GM06990 (cell line): ENCODE data around the gene TUBGCP5.
"Not testable (repeated sequence)": the region's sequence is repeated elsewhere in the genome, so short reads cannot be mapped to it uniquely, and the experiment has no call there.

Experiments
- DNase-seq: peaks from one replicate; pipeline ENCODE4 v3.0.0-alpha.2; 2011; ENCODE audit not compliant: insufficient read length; ENCODE audit errors: extremely low read depth
- H3K27me3 ChIP-seq: replicated peaks from 2 replicates; pipeline ENCODE4 v1.6.0; 2011; ENCODE audit warnings: low read length; ENCODE audit not compliant: control insufficient read depth, insufficient read depth
- H3K36me3 ChIP-seq: 2 replicates; pipeline ENCODE4 v1.5.1; 2011; ENCODE audit warnings: low read length; ENCODE audit not compliant: control insufficient read depth, insufficient read depth
- H3K4me3 ChIP-seq: replicated peaks from 2 replicates; pipeline ENCODE4 v1.5.1; 2011; ENCODE audit warnings: low read depth, mild to moderate bottlenecking, control low read depth, low read length
- CTCF ChIP-seq: IDR thresholded peaks from 2 replicates; pipeline ENCODE4 v1.5.1; 2011; ENCODE audit warnings: low read length, control low read depth, mild to moderate bottlenecking, inconsistent platforms; ENCODE audit not compliant: insufficient read depth, poor library complexity, severe bottlenecking

The TUBGCP5 gene

GRCh38 chr15:23043535-23043934 is 4.2 kb upstream of the TUBGCP5 start:
- DNase-seq, H3K4me3 ChIP-seq, H3K36me3 ChIP-seq, H3K27me3 ChIP-seq: not testable (repeated sequence)

DNA sequence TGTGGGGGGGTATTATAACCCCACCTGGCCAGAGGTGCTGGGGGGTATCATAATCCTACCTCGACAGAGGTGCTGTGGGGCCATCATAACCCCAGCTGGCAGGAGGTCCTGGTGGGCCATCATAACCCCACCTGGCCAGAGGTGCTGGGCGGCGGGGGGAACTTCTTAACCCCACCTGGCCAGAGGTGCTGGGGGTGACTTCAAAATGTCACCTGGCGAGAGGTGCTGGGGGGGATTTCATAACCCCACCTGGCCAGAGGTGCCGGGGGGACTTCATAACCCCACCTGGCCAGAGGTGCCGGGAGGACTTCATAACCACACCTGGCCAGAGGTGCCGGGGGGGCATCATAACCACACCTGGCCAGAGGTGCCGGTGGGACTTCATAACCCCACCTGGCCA is 2.4 kb upstream of the TUBGCP5 start:
- H3K4me3 ChIP-seq, H3K36me3 ChIP-seq, DNase-seq, H3K27me3 ChIP-seq: not testable (repeated sequence)

- H3K4me3 ChIP-seq: peak overlapping the region; percentile 88
- no peak for DNase-seq
- peaks cover 2% of the 10 kb centered on the region for H3K36me3 ChIP-seq
- TF ChIP-seq CTCF: no peak
- no peaks in the 10 kb centered on the region for H3K27me3 ChIP-seq
Observed at GRCh38 chr15:23039917-23040281, 530 bp upstream of the TUBGCP5 start.

DNA sequence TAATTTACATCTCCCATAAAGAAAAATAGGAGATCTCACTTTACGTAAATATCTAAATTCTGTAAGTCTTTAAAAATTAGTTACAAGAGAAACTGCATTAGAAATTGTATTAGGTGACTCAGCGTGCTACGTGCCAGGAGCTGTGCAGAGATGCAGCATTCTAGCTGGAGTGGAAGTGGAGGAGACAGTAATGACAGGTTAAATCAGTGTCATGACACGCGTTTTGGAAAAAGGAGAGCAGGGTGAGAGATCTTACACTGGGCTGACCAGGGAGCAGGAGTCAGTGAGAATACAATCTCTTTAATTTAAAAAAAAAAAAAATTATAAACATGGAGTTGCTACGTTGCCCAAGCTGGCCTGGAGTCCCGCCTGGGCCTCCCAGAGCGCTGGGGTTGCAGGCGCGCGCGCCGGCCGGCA is 635 bp downstream of the TUBGCP5 start:
- Histone ChIP-seq H3K27me3 (no peaks in the 10 kb centered on the region), H3K36me3 (peaks cover 6% of the 10 kb centered on the region), H3K4me3 (peak overlapping the region; percentile 88)
- no peak for DNase-seq
- TF ChIP-seq CTCF: no peak

GRCh38 chr15:23035964-23036566 is 3.3 kb downstream of the TUBGCP5 start:
- DNase-seq: peak; percentile 27
- Histone ChIP-seq H3K27me3 (no peaks in the 10 kb centered on the region), H3K36me3 (peaks cover 6% of the 10 kb centered on the region), H3K4me3 (no peak overlapping the region)
- peak; percentile 96 for TF ChIP-seq CTCF

DNA sequence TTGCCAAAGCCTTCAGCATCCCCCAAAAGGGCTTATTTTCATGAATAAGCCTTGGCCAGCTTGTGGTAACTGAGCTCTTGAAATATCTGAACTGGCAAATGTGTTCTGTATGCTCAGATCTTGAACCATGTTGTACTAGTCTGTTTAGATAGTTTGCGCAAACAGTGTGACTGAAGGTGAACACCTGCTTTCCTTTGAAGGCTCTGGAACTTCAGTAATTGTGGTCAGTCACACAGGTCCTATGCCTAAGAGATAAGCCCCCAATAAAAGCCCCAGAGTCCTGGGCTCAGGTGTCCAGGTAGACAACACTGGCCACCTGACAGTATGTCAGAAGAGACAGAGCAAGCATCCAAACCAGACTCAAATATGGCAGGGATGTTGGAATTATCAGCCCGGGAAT is 5.4 kb downstream of the TUBGCP5 start:
- H3K36me3 ChIP-seq: peaks cover 6% of the 10 kb centered on the region
- no peaks in the 10 kb centered on the region for H3K27me3 ChIP-seq
- no peak for TF ChIP-seq CTCF
- no peak for DNase-seq
- H3K4me3 ChIP-seq: no peak overlapping the region

DNA sequence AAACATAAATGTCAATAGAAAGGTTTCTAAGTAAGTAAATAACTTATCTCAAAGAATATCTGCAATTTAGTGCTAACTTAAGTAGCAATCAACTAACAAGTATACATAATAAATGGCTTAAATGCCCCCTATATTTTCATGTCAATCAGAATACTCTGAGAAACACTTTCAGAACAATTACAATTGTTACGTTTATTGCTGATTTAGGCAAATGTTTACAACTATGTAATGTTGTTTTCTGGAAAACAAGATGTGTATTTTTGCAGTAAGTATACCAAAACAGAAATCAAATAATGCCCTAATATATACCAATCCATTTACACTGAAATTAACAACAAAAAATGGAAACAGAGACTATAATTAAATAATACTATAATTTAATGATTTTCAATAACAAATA is 13.2 kb downstream of the TUBGCP5 start:
- peaks cover 9% of the 10 kb centered on the region for H3K36me3 ChIP-seq
- no peak for TF ChIP-seq CTCF
- DNase-seq: no peak
- no peak overlapping the region for H3K4me3 ChIP-seq
- no peaks in the 10 kb centered on the region for H3K27me3 ChIP-seq
